ENCODE measurements around the gene APOBEC3C.
"Not testable (repeated sequence)": the region's sequence is repeated elsewhere in the genome, so short reads cannot be mapped to it uniquely, and the experiment has no call there.

APOBEC3C gene

DNA sequence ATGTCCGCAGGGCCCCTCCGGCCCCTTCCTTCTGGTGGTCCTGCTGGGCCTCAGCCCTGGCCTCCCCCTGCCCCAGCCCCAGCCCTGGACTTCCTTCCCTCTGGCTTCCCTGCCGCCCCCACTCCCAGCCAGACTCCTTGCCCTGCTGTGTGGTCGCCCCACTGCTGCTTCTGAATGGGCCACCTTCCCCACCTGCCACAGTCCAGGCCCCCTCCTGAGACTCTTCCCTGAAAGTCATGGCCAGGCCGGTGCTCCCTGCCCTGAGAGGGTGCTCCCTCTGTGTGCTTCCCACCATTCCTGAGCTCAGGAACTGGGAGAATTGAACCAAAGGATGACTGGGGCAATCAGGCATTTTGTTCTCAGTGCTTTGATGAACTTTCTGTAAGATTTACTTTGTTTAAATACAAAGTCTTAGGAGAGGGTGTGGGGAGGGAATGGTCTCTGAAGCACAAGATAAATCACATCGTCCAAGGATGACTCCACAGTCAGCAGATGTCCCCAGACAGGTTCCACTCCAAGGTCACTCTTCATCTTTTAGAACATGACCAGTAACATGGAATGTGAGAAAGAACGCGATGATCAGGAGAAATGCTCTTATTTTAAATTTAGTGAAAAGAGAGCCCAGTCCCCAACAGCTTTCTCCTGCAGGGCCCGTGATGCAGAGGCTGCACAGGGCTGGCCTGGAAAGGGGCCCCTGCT lies 7.6 kb downstream of the APOBEC3C start:
- DNase-seq (ENCODE audit: low spot score): no peak

DNA sequence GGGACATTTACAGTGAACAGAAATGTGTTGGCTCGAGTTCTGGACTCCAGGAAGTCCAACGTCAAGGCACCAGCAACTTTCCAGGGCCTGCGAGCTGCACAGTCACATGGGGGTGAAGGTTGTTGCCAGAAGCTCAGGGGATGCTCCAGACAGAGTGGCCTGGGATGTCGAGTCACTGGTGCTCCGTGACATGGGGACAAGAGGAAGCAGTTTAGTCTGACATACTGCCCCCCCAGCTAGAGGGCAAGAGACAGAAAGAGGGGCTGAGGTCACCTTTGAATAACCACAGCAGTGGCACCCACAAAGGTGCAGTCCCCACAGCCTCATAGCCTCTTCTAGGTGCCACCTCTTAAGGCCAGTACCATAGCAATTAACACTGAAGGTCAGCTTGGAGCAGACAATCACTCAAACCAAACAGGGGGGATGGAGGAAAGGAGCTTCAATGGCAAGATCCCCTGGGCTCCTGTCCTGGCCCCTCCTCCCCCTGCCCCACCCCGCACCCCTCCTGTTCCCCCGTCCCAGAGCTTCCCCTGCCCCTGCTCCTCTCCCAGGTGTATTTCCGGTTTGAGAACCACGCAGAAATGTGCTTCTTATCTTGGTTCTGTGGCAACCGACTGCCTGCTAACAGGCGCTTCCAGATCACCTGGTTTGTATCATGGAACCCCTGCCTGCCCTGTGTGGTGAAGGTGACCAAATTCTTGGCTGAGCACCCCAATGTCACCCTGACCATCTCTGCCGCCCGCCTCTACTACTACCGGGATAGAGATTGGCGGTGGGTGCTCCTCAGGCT lies 10.7 kb downstream of the APOBEC3C start:
- DNase-seq (ENCODE audit: low spot score): no peak

DNA sequence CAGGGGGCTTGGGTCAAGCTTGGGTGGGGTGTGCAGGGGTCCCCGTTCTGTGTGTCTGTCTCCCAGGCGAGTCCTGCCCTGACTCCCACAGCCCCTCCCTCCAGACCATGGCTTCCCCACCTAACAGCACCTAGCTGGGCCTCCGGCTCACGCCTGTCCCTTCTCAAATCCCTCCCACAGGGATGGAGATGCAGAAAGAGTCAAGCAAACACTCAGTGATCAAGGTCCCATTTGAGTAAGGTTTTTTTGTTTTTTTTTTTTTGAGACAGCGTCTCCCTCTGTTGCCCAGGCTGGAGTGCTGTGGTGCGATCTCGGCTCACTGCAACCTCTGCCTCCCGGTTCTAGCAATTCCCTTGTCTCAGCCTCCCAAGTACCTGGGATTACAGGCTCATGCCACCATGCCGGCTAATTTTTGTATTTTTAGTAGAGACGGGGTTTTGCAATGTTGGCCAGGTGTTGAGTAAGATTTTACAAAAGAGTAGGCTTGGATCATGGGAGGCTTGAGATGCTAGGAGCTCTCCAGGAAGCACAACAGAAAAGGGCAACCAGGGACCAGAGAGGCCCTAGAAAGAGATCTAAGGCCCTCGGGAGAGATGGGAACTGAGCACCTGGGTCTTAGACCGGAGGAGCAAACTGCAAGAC lies 12.6 kb downstream of the APOBEC3C start:
- no peak for DNase-seq (ENCODE audit: low spot score)

DNA sequence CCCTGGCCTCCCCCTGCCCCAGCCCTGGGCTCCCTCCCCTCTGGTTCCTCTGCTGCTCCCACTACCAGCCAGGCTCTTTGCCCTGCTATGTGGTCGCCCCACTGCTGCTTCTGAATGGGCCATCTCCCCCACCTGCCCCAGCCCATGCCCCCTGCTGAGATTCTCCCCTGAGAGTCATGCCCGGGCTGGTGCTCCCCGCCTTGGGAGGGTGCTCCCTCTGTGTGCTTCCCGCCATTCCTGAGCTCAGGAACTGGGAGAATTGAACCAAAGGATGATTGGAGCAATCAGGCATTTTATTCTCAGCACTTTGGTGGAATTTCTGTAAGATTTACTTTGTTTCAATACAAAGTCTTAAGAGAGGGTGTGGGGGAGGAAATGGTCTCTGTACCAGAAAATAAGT lies 13.7 kb downstream of the APOBEC3C start:
- no peak for DNase-seq (ENCODE audit: low spot score)

DNA sequence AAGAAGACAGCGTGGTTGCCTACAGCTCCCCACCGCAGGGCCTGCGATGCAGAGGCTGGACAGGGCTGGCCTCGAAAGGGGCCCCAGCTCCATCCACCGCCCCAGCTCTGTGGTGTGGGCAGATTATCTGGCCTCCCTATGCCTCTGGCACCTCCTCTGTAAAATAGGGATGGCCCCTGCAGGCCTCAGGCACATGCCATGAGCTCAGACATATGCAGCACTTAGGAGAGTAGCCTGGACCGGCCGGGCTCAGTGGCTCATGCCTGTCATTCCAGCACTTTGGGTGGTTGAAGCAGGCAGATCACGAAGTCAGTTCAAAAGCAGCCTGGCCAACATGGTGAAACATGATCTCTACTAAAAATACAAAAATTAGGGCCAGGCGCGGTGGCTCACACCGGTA lies 14.2 kb downstream of the APOBEC3C start:
- DNase-seq (ENCODE audit: low spot score): no peak

DNA sequence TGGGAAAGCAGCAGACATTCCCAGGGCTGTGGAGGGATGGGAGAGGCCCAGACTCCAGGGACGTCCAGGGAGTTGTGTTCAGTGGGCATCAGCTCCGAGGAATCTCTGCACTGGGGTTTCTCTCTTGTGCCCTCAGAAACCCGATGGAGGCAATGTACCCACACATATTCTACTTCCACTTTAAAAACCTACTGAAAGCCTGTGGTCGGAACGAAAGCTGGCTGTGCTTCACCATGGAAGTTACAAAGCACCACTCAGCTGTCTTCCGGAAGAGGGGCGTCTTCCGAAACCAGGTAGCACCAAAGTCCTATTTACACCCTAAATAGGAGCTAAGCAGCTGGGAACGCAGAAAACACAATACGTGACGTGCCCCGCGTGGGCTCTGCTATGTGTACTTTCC lies 15.2 kb downstream of the APOBEC3C start:
- DNase-seq (ENCODE audit: low spot score): no peak

DNA sequence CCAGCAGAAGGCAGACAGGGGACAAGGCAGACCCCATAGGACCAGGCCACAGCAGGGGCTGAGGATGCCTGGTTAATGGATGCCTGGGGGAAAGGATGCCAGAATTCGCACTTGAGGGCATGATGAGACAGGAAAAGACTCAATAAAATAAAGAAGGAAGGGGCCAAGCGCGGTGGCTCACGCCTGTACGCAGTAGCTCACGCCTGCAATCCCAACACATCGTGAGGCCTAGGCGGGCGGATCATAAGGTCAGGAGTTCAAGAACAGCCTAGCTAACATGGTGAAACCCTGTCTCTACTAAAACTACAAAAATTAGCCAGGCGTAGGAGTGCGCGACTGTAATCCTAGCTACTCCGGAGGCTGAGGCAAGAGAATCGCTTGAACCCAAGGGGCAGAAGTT lies 16.6 kb downstream of the APOBEC3C start:
- no peak for DNase-seq (ENCODE audit: low spot score)

DNA sequence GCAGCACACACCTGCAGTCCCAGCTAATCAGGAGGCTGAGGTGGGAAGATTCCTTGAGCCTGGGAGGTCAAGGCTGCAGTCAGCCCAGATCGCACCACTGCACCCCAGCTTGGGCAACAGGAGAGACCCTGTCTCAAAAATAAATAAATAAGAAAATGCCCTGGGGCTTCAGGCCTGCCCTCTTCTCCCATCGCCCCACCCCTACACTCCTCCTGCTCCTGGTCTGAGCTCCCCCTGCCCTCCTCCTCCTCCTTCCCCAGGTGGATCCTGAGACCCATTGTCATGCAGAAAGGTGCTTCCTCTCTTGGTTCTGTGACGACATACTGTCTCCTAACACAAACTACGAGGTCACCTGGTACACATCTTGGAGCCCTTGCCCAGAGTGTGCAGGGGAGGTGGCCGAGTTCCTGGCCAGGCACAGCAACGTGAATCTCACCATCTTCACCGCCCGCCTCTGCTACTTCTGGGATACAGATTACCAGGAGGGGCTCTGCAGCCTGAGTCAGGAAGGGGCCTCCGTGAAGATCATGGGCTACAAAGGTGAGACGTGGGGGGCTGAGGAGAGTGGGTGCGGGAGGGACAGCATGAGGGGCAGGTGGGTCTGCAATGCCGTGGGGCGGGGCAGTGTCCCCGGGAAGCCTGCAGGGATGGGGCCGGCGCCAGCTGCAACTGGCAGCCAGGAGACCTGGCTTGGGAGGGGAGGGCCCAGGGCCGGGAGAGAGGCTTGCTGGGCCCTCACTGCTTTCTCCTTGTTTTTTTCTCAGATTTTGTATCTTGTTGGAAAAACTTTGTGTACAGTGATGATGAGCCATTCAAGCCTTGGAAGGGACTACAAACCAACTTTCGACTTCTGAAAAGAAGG lies 17.6 kb downstream of the APOBEC3C start:
- not testable (repeated sequence) for DNase-seq (ENCODE audit: low spot score)

DNA sequence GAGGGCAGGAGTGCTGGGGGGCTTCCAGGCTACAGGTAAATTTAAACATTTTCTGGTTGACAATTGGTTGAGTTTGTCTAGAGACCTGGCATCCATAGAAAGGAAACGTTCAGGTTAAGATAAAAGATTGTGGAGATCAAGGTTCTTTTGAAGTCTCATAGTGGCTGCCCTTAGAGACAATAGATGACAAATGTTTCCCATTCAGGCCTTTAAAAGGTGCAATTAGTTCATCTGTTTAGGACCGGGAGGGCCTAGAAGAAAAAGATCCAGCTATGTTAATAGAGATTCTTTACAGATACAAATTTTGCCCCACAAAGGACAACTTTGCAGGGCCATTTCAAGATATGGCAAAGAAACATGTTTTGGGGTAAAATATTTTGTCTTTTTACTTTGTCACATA lies 23.0 kb downstream of the APOBEC3C start:
- DNase-seq (ENCODE audit: low spot score): not testable (repeated sequence)

DNA sequence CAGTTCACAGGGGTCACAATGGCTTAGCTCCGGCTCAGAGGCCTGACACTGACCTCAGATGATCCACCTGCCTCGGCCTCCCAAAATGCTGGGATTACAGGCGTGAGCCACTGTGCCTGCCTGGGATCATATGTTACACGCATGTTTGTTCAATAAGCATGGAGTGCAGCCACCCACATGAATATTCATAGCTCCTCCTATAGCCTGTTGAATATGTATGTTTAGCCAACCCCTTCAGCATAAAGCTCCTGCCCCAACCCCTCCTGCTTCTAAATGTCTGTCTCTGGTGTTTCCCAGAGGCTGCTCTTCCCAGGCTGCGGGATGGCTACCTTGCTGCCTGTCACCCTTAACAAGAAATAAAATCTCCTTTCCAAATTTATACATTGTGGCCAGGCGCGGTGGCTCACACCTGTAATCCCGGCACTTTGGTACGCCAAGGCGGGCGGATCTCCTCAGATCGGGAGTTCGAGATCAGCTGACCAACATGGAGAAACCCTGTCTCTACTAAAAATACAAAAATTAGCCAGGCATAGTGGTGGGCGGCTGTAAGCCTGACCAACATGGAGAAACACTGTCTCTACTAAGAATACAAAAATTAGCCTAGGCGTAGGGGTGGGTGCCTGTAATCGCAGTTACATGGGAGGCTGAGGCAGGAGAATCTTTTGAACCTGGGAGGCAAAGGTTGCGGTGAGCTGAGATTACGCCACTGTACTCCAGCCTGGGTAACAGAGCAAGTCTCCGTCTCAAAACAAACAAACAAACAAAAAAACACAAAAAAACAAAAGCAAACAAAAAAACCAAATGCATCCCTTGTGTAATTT lies 25.5 kb downstream of the APOBEC3C start:
- no peak for DNase-seq (ENCODE audit: low spot score)

DNA sequence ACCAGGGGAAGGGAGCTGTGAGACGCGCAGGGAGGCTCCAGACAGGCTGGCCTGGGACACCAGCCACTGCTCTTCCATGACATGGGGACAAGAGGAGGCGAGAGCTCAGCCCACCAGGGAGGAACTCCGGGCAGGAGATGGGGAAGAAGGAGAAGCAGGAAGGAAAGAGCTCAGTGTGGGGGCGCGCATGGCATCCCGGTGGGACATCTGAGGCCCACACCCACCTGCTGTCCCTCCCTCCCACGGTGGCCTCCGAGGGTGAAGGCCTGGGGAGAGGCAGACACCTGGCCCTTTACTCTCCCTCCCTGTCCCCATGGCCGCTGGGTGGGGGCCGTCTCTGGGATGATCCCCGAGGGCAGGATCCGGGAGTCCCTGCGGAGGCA lies 26.1 kb downstream of the APOBEC3C start:
- DNase-seq (ENCODE audit: low spot score): not testable (repeated sequence)

DNA sequence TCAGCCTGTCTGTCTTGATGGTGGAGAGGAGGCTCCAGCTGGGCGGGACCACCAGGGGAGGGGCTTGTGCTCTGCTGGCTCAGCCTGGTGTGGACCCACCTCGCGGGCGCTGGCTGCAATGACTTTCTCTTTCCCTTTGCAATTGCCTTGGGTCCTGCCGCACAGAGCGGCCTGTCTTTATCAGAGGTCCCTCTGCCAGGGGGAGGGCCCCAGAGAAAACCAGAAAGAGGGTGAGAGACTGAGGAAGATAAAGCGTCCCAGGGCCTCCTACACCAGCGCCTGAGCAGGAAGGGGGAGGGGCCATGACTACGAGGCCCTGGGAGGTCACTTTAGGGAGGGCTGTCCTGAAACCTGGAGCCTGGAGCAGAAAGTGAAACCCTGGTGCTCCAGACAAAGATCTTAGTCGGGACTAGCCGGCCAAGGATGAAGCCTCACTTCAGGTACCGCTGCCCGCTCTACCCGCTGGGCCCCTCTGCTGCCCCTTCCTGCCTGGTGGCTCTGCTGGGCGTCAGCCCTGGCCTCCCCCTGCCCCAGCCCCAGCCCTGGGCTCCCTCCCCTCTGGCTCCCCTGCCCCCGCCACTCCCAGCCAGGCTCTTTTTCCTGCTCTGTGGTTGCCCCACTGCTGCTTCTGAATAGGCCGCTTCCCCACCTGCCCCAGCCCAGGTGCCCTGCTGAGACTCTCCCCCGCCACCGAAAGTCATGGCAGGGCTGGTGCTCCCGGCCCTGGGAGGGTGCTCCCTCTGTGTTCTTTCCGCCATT lies 26.7 kb downstream of the APOBEC3C start, which contains the start of gene APOBEC3F:
Gene APOBEC3F (plus strand): TSS at position 327 of the 759 bp plus-strand sequence. CDS start 97 bp downstream, at position 424.
- not testable (repeated sequence) for DNase-seq (ENCODE audit: low spot score)

DNA sequence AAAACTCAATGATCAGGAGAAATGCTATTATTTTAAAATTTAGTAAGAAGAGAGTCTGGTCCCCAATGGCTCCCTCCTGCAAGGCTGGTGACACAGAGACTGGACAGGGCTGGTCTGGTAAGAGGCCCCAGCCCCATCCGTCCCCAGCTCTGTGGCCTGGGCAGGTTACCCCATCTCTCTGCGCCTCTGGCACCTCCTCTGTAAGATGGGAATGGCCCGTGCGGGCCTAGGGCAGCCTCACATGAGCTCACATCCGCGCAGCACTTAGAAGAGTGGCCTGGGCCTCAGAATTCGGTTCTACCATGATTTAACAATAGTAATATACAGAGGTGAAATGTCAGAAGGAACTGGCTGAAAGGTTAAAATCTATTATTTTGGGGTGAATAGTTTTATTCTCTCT lies 27.9 kb downstream of the APOBEC3C start:
- DNase-seq (ENCODE audit: low spot score): no peak

DNA sequence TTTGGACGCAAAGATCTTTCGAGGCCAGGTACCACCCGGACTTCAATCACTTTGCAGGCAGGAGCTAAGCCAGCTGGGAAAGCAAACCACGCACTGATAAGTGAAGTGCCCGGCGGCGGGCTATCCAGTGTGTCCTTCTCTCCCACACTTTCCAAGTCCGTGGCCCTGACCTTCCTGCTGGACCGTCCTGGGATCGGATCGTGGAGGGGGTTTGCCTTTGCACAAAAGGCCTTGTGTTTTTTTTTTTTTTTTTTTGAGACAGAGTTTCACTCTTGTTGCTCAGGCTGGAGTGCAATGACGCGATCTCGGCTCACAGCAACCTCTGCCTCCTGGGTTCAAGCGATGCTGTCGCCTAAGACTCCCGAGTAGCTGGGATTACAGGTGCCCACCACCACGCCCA lies 29.0 kb downstream of the APOBEC3C start:
- not testable (repeated sequence) for DNase-seq (ENCODE audit: low spot score)

DNA sequence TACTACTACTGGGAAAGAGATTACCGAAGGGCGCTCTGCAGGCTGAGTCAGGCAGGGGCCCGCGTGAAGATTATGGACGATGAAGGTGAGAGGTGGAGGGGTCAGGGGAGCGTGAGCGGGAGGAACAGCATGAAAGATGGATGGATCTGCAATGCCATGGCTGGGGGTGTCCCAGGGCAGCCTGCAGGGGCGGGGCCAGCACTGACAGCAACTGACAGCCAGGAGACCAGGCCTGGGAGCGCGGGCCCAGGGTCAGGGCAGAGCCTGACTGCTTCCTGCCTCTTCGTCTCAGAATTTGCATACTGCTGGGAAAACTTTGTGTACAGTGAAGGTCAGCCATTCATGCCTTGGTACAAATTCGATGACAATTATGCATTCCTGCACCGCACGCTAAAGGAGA lies 31.1 kb downstream of the APOBEC3C start:
- DNase-seq (ENCODE audit: low spot score): not testable (repeated sequence)

DNA sequence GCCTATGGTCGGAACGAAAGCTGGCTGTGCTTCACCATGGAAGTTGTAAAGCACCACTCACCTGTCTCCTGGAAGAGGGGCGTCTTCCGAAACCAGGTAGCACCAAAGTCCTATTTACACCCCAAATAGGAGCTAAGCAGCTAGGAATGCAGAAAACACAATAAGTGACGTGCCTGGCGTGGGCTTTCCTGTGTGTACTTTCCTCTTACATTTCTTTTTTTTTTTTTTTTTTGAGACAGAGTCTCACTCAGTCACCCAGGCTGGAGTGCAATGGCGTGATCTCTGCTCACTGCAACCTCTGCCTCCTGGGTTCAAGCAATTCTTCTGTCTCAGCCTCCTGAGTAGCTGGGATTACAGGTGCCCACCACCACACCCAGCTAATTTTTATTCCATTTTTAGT lies 35.4 kb downstream of the APOBEC3C start:
- DNase-seq (ENCODE audit: low spot score): not testable (repeated sequence)

DNA sequence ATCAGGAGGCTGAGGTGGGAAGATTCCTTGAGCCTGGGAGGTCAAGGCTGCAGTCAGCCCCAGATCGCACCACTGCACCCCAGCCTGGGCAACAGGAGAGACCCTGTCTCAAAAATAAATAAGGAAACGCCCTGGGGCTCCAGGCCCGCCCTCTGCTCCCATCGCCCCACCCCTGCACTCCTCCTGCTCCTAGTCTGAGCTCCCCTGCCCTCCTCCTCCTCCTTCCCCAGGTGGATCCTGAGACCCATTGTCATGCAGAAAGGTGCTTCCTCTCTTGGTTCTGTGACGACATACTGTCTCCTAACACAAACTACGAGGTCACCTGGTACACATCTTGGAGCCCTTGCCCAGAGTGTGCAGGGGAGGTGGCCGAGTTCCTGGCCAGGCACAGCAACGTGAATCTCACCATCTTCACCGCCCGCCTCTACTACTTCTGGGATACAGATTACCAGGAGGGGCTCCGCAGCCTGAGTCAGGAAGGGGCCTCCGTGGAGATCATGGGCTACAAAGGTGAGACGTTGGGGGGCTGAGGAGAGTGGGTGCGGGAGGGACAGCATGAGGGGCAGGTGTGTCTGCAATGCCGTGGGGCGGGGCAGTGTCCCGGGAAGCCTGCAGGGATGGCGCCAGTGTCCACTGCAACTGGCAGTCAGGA lies 37.9 kb downstream of the APOBEC3C start:
- not testable (repeated sequence) for DNase-seq (ENCODE audit: low spot score)

DNA sequence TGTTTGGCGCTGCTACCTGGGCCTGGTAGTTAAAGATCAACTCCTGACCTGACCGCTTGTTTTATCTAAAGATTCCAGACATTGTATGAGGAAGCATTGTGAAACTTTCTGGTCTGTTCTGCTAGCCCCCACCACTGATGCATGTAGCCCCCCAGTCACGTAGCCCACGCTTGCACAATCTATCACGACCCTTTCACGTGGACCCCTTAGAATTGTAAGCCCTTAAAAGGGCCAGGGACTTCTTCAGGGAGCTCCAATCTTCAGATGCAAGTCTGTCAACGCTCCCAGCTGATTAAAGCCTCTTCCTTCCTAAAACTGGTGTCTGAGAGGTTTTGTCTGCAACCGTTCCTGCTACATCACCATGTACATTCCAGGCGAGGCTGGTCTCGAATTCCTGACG lies 41.6 kb downstream of the APOBEC3C start:
- DNase-seq (ENCODE audit: low spot score): no peak

DNA sequence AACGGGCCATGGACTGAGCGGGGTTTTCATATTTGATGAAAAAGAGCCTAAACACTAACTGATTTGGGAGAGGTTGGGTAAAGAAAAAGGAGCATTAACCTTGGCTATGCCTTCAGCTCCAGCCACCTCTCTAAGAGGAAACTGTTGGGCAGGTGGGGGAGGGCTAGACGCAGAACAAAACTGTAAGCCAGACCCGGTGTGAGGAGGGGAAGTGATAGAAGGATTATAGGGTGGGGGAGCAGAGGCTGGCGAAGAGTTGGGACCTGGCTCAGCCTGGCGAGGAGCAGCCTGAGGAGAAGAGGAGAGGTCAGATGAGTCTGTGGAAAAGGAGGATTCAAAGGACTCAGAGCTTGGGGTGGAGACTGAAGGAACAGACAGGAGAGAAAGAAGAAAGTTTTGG lies 47.2 kb downstream of the APOBEC3C start:
- not testable (repeated sequence) for DNase-seq (ENCODE audit: low spot score)

DNA sequence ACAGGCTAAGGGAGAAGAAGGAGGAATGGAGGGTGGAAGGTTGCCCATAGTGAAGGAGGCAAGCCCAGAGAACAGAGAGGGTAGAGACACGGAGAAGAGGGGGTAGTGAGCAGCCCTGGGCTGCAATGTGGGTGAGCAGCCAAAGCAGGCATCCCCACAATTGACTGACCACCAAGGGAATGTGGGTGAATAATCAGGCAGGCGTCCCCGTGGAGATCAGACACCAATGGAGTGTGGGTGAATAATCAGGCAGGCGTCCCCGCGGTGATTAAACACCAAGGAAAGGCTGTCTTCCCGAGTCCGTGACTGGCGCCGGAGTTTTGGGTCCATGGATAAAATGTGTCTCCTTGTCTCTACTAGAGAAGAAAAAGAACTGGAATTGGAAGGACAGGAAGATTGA lies 47.9 kb downstream of the APOBEC3C start:
- DNase-seq (ENCODE audit: low spot score): not testable (repeated sequence)
